ENCODE results near the gene SCP2. TPM values are rescaled to one million over a fixed set of nuclear protein-coding genes. Genes with fewer than 3 reads are reported as not detected.
A peak's percentile ranks its signal among the peaks of the same experiment; 100 is the strongest.

The SCP2 gene
- total and polyA plus RNA-seq, 9 donors = 58.4 to 161 (median 105) TPM

DNA sequence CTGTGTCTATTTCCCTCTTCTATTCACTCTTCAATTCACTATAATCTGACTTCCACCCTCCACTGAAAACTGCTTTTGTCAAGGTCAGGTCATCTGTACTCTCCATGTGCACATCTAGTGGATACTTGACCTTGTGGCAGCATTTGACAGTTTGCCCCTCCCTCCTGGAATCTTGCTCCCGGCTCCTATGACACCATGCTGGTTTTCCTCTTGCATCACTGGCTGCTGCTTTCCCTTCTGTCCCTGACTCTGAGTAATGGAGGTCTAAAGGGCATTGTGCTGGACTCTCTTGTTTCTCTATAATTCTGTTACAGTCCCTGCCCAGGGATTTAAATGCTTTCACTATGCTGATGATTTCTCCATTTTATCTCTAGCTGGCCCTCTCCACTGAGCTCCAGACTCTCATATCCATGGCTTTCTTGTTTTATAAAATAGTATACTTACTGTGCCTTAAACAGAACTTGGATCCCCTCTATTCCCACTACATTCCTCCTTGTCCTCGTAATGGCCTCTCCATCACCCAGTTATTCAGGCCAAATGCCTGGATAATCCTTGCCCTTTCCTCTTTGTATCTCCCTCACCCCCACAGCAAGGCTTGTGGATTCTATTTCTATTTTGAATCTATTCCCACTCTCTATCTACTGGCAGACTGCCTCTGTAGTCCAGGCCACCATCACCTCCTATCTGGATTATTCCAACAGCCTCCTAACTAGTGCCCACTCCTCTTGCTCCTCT lies 98.1 kb downstream of the SCP2 start:
- peak; percentile 70 to 80 (median 78) for DNase-seq
- intact Hi-C loops (cut with DNase I) = loop anchor here in 1 of 4 donors (5.0 kb wide), 1 partner anchor 37 kb away; the partner anchor contains the start of gene PODN
- H3K4me3 ChIP-seq = no peak overlapping the region
- TF ChIP-seq, protein P1, sequence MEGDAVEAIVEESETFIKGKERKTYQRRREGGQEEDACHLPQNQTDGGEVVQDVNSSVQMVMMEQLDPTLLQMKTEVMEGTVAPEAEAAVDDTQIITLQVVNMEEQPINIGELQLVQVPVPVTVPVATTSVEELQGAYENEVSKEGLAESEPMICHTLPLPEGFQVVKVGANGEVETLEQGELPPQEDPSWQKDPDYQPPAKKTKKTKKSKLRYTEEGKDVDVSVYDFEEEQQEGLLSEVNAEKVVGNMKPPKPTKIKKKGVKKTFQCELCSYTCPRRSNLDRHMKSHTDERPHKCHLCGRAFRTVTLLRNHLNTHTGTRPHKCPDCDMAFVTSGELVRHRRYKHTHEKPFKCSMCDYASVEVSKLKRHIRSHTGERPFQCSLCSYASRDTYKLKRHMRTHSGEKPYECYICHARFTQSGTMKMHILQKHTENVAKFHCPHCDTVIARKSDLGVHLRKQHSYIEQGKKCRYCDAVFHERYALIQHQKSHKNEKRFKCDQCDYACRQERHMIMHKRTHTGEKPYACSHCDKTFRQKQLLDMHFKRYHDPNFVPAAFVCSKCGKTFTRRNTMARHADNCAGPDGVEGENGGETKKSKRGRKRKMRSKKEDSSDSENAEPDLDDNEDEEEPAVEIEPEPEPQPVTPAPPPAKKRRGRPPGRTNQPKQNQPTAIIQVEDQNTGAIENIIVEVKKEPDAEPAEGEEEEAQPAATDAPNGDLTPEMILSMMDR (IDR thresholded peaks at IDR 0.05) = no peak
- TF ChIP-seq EP300 (IDR thresholded peaks at IDR 0.05) (no peak), POLR2A (IDR thresholded peaks at IDR 0.05) (no peak)
- H3K27me3 ChIP-seq = no peaks in the 10 kb centered on the region
- no peaks in the 10 kb centered on the region for H3K36me3 ChIP-seq
- WGBS, 3 donors = 5 to 21% (median 19%) methylated on average over 2 of the region's 2 CpGs
- H3K27ac ChIP-seq = peak overlapping the region in 1 of 2 donors; percentile 71
- H3K4me1 ChIP-seq (ENCODE audit: insufficient read depth) = peaks cover 8% of the 10 kb centered on the region
- no peaks in the 10 kb centered on the region for H3K9me3 ChIP-seq

DNA sequence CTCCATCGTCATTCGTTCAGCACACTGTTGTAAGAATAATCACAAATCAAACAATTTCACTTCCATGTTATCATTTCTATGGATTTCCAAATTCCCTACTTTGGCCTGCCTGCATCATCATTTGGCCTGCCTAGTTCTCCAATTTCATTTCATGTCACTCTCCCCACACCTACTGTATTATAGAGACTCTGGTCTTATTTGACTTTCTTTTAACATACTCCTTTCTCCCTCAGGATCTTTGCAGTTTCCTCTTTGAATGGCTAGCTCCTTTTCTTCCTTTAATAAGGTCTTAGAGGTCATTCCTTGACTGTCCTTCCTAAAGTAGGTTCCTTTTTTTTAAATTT lies 98.7 kb downstream of the SCP2 start:
- intact Hi-C loops (cut with DNase I) = loop anchor here in 1 of 4 donors (5.0 kb wide), 1 partner anchor 37 kb away; the partner anchor contains the start of gene PODN
- H3K27ac ChIP-seq = peak overlapping the region in 1 of 2 donors; percentile 71
- H3K4me1 ChIP-seq (ENCODE audit: insufficient read depth) = peaks cover 8% of the 10 kb centered on the region
- TF ChIP-seq, protein P1 (IDR thresholded peaks at IDR 0.05) = no peak
- TF ChIP-seq POLR2A (IDR thresholded peaks at IDR 0.05) = no peak
- no peak for TF ChIP-seq EP300 (IDR thresholded peaks at IDR 0.05)
- no peak for DNase-seq
- H3K9me3 ChIP-seq = no peaks in the 10 kb centered on the region
- no peak overlapping the region for H3K4me3 ChIP-seq
- 41 to 44% (median 43%) methylated on average over 2 of the region's 2 CpGs for WGBS, 3 donors
- H3K27me3 ChIP-seq = no peaks in the 10 kb centered on the region
- H3K36me3 ChIP-seq = no peaks in the 10 kb centered on the region

DNA sequence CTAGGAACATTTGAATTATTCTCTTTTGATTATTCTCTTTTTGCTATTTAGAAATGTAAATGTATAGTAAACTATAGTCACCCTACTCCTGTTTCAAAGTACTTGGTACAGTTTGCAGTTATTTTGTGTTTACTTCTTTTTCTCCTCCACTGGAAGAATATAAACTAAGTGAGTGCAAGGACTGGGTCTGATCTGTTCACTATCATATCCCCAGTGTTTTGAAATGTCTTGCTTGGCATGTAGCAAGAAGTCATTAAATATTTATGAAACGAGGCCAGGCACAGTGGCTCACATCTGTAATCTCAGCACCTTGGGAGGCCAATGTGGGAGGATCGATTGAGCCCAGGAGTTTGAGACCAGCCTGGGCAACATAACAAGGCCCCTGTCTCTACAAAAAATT lies 99.2 kb downstream of the SCP2 start:
- H3K9me3 ChIP-seq = no peaks in the 10 kb centered on the region
- 31 to 48% (median 40%) methylated on average over 2 of the region's 2 CpGs for WGBS, 3 donors
- no peaks in the 10 kb centered on the region for H3K36me3 ChIP-seq
- H3K4me1 ChIP-seq (ENCODE audit: insufficient read depth) = peaks cover 8% of the 10 kb centered on the region
- no peaks in the 10 kb centered on the region for H3K27me3 ChIP-seq
- peak overlapping the region in 1 of 2 donors; percentile 71 for H3K27ac ChIP-seq
- H3K4me3 ChIP-seq = no peak overlapping the region
- TF ChIP-seq POLR2A (IDR thresholded peaks at IDR 0.05) (no peak), EP300 (IDR thresholded peaks at IDR 0.05) (no peak)
- TF ChIP-seq, protein P1 (IDR thresholded peaks at IDR 0.05) = no peak
- DNase-seq = no peak
- intact Hi-C loops (cut with DNase I) = loop anchor here in 1 of 4 donors (5.0 kb wide), 1 partner anchor 36 kb away; the partner anchor contains the start of gene PODN

DNA sequence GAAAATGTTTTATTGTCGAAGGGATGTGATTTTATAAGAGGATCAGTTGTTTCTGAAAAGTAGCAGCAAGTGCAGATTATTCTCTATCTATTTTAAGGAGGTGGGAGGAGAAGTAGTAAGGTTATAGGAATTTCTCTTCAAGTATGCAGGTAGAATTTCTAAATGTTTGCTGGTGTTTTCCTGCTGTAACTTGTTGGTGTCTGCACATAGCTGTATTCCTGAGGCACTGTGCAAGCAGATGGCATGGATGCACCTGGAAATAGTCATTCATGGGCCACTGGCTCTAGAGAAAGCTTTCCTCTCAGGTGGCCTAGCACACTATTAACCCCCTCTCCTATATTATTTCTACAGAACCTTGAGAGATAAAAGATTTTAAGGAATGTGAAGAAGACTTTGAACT lies 104.7 kb downstream of the SCP2 start:
- no peaks in the 10 kb centered on the region for H3K4me1 ChIP-seq (ENCODE audit: insufficient read depth)
- 58 to 63% (median 61%) methylated on average over 1 of the region's 1 CpG for WGBS, 3 donors
- H3K27ac ChIP-seq = no peak overlapping the region
- H3K4me3 ChIP-seq = no peak overlapping the region
- no peaks in the 10 kb centered on the region for H3K36me3 ChIP-seq
- intact Hi-C loops (cut with DNase I) = no loop called here
- H3K27me3 ChIP-seq = no peaks in the 10 kb centered on the region
- no peak for DNase-seq
- H3K9me3 ChIP-seq = no peaks in the 10 kb centered on the region
- TF ChIP-seq POLR2A (IDR thresholded peaks at IDR 0.05) (no peak), EP300 (IDR thresholded peaks at IDR 0.05) (no peak)
- TF ChIP-seq, protein P1 (IDR thresholded peaks at IDR 0.05) = no peak
